Activated T-helper 17 cell treated with anti-CD3 and anti-CD28 coated beads, Interleukin-2, amount 50 U/mL, for 72 hours (primary cell): ENCODE data around the gene HSPB2. TPM values are rescaled to one million over a fixed set of nuclear protein-coding genes. Genes with fewer than 3 reads are reported as not detected.

Experiments
- ATAC-seq: fragments of 150-1000 bp; cut with Tn5 transposase; replicated peaks from 2 replicates; pipeline ENCODE4 v1.10.0; 2021; ENCODE audit warnings: mild to moderate bottlenecking, moderate library complexity
- H3K27ac Mint-ChIP-seq: one replicate; pipeline ENCODE4 v1.8.0; 2022; ENCODE audit warnings: mixed read lengths
- H3K27me3 Mint-ChIP-seq: one replicate; pipeline ENCODE4 v1.8.0; 2022; ENCODE audit warnings: mixed read lengths
- H3K36me3 Mint-ChIP-seq: one replicate; pipeline ENCODE4 v1.8.0; 2022; ENCODE audit warnings: low read depth, mild to moderate bottlenecking, mixed read lengths
- H3K4me1 Mint-ChIP-seq: one replicate; pipeline ENCODE4 v1.8.0; 2022; ENCODE audit warnings: mixed read lengths
- H3K4me3 Mint-ChIP-seq: one replicate; pipeline ENCODE4 v1.8.0; 2022; ENCODE audit warnings: mild to moderate bottlenecking, mixed read lengths
- H3K9me3 Mint-ChIP-seq: one replicate; pipeline ENCODE4 v1.8.0; 2022; ENCODE audit warnings: mixed read lengths
- total RNA-seq, 2 donors: library from RNA; stranded (reverse); gene quantifications; one replicate each; pipeline ENCODE4 v1.2.3, GENCODE V29; 2022

HSPB2 gene
- total RNA-seq, 2 donors from 2014 or later: 0.32 TPM; not detected in 1

GRCh38 chr11:111939836-111940604, 27.5 kb downstream of the HSPB2 start:
- H3K36me3 Mint-ChIP-seq: peaks cover 20% of the 10 kb centered on the region
- ATAC-seq: no peak
- peak overlapping the region; percentile 94 for H3K4me3 Mint-ChIP-seq
- no peaks in the 10 kb centered on the region for H3K9me3 Mint-ChIP-seq
- no peaks in the 10 kb centered on the region for H3K27me3 Mint-ChIP-seq
- no peak overlapping the region for H3K27ac Mint-ChIP-seq
- H3K4me1 Mint-ChIP-seq: peaks cover 42% of the 10 kb centered on the region

GRCh38 chr11:111941963-111942362, 29.4 kb downstream of the HSPB2 start:
- H3K4me3 Mint-ChIP-seq: no peak overlapping the region
- peaks cover 27% of the 10 kb centered on the region for H3K4me1 Mint-ChIP-seq
- H3K36me3 Mint-ChIP-seq: peaks cover 16% of the 10 kb centered on the region
- no peaks in the 10 kb centered on the region for H3K27me3 Mint-ChIP-seq
- ATAC-seq: no peak
- H3K9me3 Mint-ChIP-seq: no peaks in the 10 kb centered on the region
- no peak overlapping the region for H3K27ac Mint-ChIP-seq

GRCh38 chr11:111942829-111943228, 30.3 kb downstream of the HSPB2 start:
- Mint-ChIP-seq H3K4me1 (peaks cover 27% of the 10 kb centered on the region), H3K36me3 (peaks cover 16% of the 10 kb centered on the region), H3K27ac (no peak overlapping the region), H3K4me3 (no peak overlapping the region), H3K9me3 (no peaks in the 10 kb centered on the region), H3K27me3 (no peaks in the 10 kb centered on the region)
- ATAC-seq: no peak

- Mint-ChIP-seq H3K9me3 (no peaks in the 10 kb centered on the region), H3K27ac (peak overlapping the region; percentile 91), H3K4me1 (peaks cover 16% of the 10 kb centered on the region), H3K27me3 (no peaks in the 10 kb centered on the region), H3K36me3 (peaks cover 6% of the 10 kb centered on the region), H3K4me3 (peak overlapping the region; percentile 63)
- ATAC-seq: peak; percentile 43
Measured at GRCh38 chr11:111944139-111944538, 31.6 kb downstream of the HSPB2 start.

GRCh38 chr11:111944651-111945051, 32.1 kb downstream of the HSPB2 start:
- no peaks in the 10 kb centered on the region for H3K27me3 Mint-ChIP-seq
- no peaks in the 10 kb centered on the region for H3K9me3 Mint-ChIP-seq
- H3K27ac Mint-ChIP-seq: peak overlapping the region; percentile 91
- H3K36me3 Mint-ChIP-seq: peaks cover 6% of the 10 kb centered on the region
- peak; percentile 95 for ATAC-seq
- peaks cover 16% of the 10 kb centered on the region for H3K4me1 Mint-ChIP-seq
- peak overlapping the region; percentile 63 for H3K4me3 Mint-ChIP-seq

GRCh38 chr11:111945198-111945597, 32.7 kb downstream of the HSPB2 start:
- H3K27me3 Mint-ChIP-seq: no peaks in the 10 kb centered on the region
- peak overlapping the region; percentile 63 for H3K4me3 Mint-ChIP-seq
- peaks cover 16% of the 10 kb centered on the region for H3K4me1 Mint-ChIP-seq
- H3K36me3 Mint-ChIP-seq: peaks cover 6% of the 10 kb centered on the region
- H3K27ac Mint-ChIP-seq: peak overlapping the region; percentile 91
- H3K9me3 Mint-ChIP-seq: no peaks in the 10 kb centered on the region
- ATAC-seq: no peak

- Mint-ChIP-seq H3K4me1 (peaks cover 16% of the 10 kb centered on the region), H3K9me3 (no peaks in the 10 kb centered on the region), H3K36me3 (peaks cover 6% of the 10 kb centered on the region), H3K27ac (no peak overlapping the region), H3K27me3 (no peaks in the 10 kb centered on the region), H3K4me3 (no peak overlapping the region)
- no peak for ATAC-seq
Measured at GRCh38 chr11:111946499-111946898, 34.0 kb downstream of the HSPB2 start.

GRCh38 chr11:111947143-111947542, 34.6 kb downstream of the HSPB2 start:
- Mint-ChIP-seq H3K4me1 (peaks cover 16% of the 10 kb centered on the region), H3K27me3 (no peaks in the 10 kb centered on the region), H3K9me3 (no peaks in the 10 kb centered on the region), H3K4me3 (no peak overlapping the region), H3K36me3 (peaks cover 6% of the 10 kb centered on the region), H3K27ac (no peak overlapping the region)
- ATAC-seq: no peak

- Mint-ChIP-seq H3K27ac (peak overlapping the region; percentile 0), H3K27me3 (no peaks in the 10 kb centered on the region), H3K9me3 (no peaks in the 10 kb centered on the region), H3K4me3 (no peak overlapping the region), H3K36me3 (peaks cover 3% of the 10 kb centered on the region), H3K4me1 (peaks cover 8% of the 10 kb centered on the region)
- ATAC-seq: no peak
Measured at GRCh38 chr11:111949519-111950426, 37.2 kb downstream of the HSPB2 start.

GRCh38 chr11:111951565-111951964, 39.0 kb downstream of the HSPB2 start:
- H3K27me3 Mint-ChIP-seq: no peaks in the 10 kb centered on the region
- no peak overlapping the region for H3K27ac Mint-ChIP-seq
- peaks cover 5% of the 10 kb centered on the region for H3K4me1 Mint-ChIP-seq
- H3K4me3 Mint-ChIP-seq: no peak overlapping the region
- ATAC-seq: no peak
- H3K9me3 Mint-ChIP-seq: no peaks in the 10 kb centered on the region
- no peaks in the 10 kb centered on the region for H3K36me3 Mint-ChIP-seq

GRCh38 chr11:111954154-111954553, 41.6 kb downstream of the HSPB2 start:
- no peak for ATAC-seq
- Mint-ChIP-seq H3K36me3 (no peaks in the 10 kb centered on the region), H3K4me3 (no peak overlapping the region), H3K4me1 (peaks cover 5% of the 10 kb centered on the region), H3K27me3 (no peaks in the 10 kb centered on the region), H3K27ac (no peak overlapping the region), H3K9me3 (no peaks in the 10 kb centered on the region)

- H3K4me1 Mint-ChIP-seq: peaks cover 5% of the 10 kb centered on the region
- H3K36me3 Mint-ChIP-seq: no peaks in the 10 kb centered on the region
- no peak overlapping the region for H3K27ac Mint-ChIP-seq
- no peaks in the 10 kb centered on the region for H3K27me3 Mint-ChIP-seq
- H3K4me3 Mint-ChIP-seq: no peak overlapping the region
- no peak for ATAC-seq
- no peaks in the 10 kb centered on the region for H3K9me3 Mint-ChIP-seq
Measured at GRCh38 chr11:111957663-111958444, 45.3 kb downstream of the HSPB2 start.

- Mint-ChIP-seq H3K27ac (peak overlapping the region; percentile 60), H3K4me3 (no peak overlapping the region), H3K4me1 (peaks cover 5% of the 10 kb centered on the region), H3K36me3 (no peaks in the 10 kb centered on the region), H3K27me3 (no peaks in the 10 kb centered on the region), H3K9me3 (no peaks in the 10 kb centered on the region)
- ATAC-seq: peak; percentile 16
Measured at GRCh38 chr11:111960916-111961315, 48.4 kb downstream of the HSPB2 start.
